GM12864 (cell line): Measurements from ENCODE around the gene S100A9.

Experiments used
- DNase-seq: peaks from one replicate; pipeline ENCODE4 v3.0.0-alpha.2; 2011; ENCODE audit warnings: low read depth
- H3K4me3 ChIP-seq: 2 replicates; pipeline ENCODE4 v1.5.1; 2011; ENCODE audit warnings: mild to moderate bottlenecking, low read depth, low read length, control low read depth
- TF ChIP-seq, protein P1 (sequence below): IDR thresholded peaks from 2 replicates; pipeline ENCODE4 v1.5.1; 2011; ENCODE audit warnings: low read depth, mild to moderate bottlenecking, moderate library complexity, low read length, control low read depth, inconsistent platforms; ENCODE audit errors: missing control alignments

Gene S100A9

DNA sequence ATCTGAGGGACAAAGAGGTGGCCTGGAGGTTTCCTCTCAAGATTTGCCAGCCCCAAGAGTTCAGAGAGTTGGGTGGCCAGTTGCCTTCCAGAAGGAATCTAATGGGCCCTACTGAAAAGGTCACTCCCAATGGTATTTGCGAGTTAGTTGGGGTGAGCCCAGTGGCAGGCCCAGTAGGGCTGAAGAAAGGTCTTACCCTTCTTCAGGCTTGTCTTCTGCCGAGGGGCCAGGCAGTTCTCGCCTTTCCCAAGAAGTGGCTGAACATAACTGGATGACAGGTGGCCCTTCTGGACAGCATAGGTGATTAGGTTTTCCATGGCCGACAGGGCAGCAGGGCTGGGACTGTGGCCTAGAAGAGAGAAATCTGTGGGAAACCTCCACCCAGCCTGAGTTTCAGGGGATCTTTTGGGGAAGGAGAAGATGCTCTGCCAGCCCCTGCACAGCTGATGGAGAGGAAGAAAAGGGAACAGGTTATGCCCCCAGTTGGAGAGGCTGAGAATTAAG, 16.2 kb upstream of the S100A9 start:
- DNase-seq, result no peak
- no peak overlapping the region for H3K4me3 ChIP-seq
- TF ChIP-seq, protein P1, sequence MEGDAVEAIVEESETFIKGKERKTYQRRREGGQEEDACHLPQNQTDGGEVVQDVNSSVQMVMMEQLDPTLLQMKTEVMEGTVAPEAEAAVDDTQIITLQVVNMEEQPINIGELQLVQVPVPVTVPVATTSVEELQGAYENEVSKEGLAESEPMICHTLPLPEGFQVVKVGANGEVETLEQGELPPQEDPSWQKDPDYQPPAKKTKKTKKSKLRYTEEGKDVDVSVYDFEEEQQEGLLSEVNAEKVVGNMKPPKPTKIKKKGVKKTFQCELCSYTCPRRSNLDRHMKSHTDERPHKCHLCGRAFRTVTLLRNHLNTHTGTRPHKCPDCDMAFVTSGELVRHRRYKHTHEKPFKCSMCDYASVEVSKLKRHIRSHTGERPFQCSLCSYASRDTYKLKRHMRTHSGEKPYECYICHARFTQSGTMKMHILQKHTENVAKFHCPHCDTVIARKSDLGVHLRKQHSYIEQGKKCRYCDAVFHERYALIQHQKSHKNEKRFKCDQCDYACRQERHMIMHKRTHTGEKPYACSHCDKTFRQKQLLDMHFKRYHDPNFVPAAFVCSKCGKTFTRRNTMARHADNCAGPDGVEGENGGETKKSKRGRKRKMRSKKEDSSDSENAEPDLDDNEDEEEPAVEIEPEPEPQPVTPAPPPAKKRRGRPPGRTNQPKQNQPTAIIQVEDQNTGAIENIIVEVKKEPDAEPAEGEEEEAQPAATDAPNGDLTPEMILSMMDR, result no peak

DNA sequence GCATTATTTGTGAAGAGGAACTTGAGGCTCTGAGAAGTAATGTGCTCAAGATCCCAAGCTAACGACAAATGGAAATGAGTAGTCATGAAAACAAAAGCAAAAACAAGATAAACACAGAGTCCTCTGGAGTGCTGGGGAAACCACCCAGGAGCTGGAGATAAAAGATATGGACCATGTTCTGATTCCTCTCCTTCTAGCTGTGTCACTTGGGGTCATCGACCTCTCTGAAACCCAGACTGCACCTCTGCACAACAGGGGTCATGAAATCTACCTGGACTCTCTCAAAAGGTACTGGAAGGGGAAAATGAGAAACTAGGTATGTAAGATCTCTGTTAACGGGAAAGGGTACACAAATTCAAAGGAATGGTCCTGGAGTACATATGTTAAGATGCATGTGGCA, 15.5 kb upstream of the S100A9 start:
- TF ChIP-seq, protein P1, result no peak
- no peak for DNase-seq
- H3K4me3 ChIP-seq, result no peak overlapping the region

DNA sequence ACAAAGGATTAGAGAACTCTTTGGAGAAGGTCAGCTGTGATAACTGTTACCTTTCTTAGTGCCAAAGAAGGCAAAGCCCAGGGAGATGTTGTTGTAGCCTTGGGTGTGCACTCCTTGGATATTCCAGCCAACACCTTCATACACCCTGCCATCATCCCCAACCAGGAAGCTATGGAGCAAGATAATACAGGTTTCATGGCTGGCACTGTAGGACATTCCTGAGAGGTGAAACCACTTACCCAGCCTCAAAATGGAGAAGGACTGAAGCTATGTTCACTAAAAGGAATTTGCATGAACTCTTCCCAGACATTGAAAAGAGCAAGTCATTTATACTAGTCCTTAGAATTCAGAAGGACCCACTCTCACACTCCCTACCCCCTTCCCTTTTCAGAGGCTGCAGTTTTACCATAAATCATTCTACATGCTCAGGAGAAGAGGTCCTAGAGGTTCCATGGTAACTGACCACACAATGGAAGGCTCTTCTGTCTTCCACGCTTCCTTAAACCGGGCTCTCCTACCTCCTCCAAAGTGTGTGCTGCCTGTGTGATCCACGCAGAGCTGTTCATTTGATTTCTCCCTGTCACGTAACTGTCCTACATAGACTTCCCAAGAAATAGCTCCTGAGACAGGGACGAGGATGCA, 14.5 kb upstream of the S100A9 start:
- no peak for DNase-seq
- no peak overlapping the region for H3K4me3 ChIP-seq
- TF ChIP-seq, protein P1, result no peak

DNA sequence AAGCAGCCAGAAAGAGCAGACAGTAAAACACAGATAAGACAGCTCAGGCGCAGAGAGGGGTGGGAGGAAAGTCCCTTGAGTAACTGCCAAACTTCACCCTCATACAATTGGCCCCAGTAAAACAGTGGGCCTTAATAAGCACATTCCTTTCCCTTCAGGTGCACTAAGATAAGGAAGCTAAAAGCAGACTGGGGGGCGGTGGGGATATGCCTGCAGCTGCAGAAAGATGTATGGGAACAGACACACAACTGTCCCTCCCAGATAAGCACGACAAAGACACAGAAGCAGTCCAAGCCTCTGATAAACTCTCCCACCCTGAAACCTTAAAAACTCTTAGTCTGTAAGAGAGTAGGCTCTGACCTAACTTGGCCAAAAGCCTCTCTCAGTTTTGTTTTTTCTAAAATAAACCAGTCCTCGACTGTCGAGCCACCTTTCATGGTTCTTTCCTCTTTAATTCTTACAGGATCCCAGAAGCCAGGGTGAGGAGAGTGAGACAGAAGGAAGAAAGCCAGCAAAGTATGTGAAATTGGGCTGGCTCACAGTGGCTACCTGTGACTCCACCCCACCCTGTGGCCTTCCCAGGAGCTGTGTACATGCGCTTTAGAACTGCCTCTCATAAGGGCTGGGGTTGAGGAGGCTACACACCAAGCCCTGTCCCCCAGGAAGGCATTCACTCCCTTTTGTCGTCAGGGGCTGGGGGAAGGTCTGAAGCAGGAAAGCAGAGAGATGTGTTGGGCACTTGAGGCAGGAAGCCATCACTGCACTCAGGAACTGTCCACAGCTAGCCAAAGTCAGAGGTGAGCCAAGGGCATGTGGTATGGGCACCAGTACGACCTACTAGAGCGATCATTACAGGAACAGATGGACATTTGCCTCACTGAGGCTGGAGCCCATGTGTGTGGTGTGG, 13.6 kb upstream of the S100A9 start:
- H3K4me3 ChIP-seq, result no peak overlapping the region
- TF ChIP-seq, protein P1, result no peak
- DNase-seq, result no peak

DNA sequence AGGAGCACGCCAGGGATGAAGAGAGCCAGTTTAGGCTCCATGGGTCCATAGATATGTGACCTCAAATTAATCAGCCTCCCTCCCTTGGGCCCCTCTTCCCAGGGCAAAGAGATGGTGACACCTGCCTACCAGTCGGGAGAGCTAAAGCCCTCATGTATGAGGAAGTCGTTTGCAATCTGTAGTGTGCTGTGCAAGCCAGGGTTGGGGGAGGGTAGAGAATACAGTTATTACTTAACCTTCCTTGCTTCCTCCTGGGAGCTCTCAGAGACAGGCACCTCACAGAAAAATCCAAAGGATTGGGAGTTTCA, 13.0 kb upstream of the S100A9 start:
- no peak overlapping the region for H3K4me3 ChIP-seq
- TF ChIP-seq, protein P1, result no peak
- DNase-seq, result no peak

DNA sequence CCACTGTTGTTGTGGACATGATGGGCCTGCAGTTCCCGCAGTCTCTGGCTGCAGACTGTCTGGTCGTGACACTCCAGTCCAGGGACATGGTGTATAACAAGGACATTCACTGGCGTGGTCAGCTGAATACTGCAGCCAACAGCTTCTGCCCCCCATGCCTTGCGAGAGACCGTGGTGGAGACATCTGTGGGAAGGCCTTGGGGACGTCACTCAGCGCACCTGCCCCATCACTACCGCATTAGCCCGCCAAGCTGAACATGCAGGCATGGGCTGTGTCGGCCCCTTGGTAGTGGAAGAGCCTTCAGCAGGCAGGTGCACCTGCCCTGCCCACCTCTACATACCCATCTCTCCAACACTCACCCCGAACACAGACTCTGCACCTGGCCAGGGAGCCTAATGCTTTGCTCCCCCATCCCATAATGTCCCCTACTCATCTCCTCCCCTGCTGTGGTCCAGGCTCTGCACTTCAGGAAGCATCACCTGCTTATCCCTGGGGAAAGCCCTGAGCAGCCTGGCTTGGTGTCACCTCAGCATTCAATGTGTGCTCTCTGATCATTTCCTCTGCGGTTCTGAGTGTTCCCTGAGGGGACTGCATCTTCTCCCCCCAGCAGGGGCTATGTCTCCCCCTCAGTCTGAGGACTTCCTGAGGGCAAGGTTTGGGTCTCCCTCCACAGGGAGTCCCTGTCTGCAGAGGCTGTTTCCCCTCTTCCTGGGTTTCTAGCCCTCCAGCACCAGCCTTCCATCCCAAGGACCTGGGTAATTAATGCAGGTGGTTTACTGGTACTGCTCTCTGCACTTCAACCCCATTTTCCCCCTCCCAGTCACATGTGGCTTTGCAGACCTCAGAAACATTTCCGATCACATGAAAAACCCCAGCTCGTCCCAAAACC, 12.2 kb upstream of the S100A9 start:
- TF ChIP-seq, protein P1, result no peak
- DNase-seq, result no peak
- no peak overlapping the region for H3K4me3 ChIP-seq
